HepG2 (cell line): ENCODE data around the gene OR52E1. TPM values are rescaled to one million over a fixed set of nuclear protein-coding genes. Genes with fewer than 3 reads are reported as not detected.

ENCODE experiments used
- ATAC-seq: fragments of 200-7000 bp; cut with Tn5 transposase; 3 replicates; pipeline ENCODE4 v1.9.1; 2020; ENCODE audit warnings: mild to moderate bottlenecking, moderate library complexity
- BruUV-seq: library from RNA; stranded (reverse); fragments of 400-500 nt; replicated peaks from 2 replicates; lab custom pipeline; 2021; lab: Mats Ljungman, UMichigan
- CTCF ChIA-PET: fragments of 300-600 bp; formaldehyde crosslinking; extraction: SDS; loops from one replicate; lab custom pipeline; 2021; ENCODE audit warnings: low total read pairs, inconsistent platforms, low intra/inter-chr PET ratio; lab: Yijun Ruan, JAX
- POLR2A ChIA-PET: fragments of 350-600 bp; sonication (Branson Sonifier 250); formaldehyde crosslinking; loops from one replicate; lab custom pipeline; 2020; ENCODE audit warnings: antibody characterized with exemption, inconsistent platforms; lab: Yijun Ruan, JAX
- DNase-seq: peaks from one replicate; pipeline ENCODE4 v3.0.0-alpha.2; 2015; ENCODE audit warnings: low spot score
- FAIRE-seq: peaks from 3 replicates; lab custom pipeline; 2011; peaks lifted over from hg19 to GRCh38; lab: Jason Lieb, UNC
- H2AFZ ChIP-seq: one replicate; pipeline ENCODE4 v1.6.1; 2011; ENCODE audit warnings: low read length, inconsistent platforms
- H3K27ac ChIP-seq: fragments of 300-600 bp; 3 replicates; pipeline ENCODE4 v1.8.0; 2011; ENCODE audit warnings: mixed run types, mild to moderate bottlenecking, mixed read lengths, low read length, inconsistent platforms; ENCODE audit not compliant: insufficient read depth; ENCODE audit errors: extremely low read length
- H3K27me3 ChIP-seq, 2 experiments: fragments of 200-600 bp in 1 of 2; 2 replicates in 1 of 2; 3 replicates in 1 of 2; pipeline versions ENCODE4 v1.6.0 to v1.8.0; 2011; ENCODE audit warnings: low read length in 2 of 2, mild to moderate bottlenecking in 2 of 2, moderate library complexity in 2 of 2, inconsistent platforms in 1 of 2; ENCODE audit not compliant: insufficient read depth in 2 of 2, control insufficient read depth in 1 of 2
- H3K36me3 ChIP-seq, 2 experiments: fragments of 200-600 bp in 1 of 2; replicated peaks in 1 of 2; 2 replicates in 1 of 2; 3 replicates in 1 of 2; pipeline versions ENCODE4 v1.5.1 to v1.8.0; 2011; ENCODE audit warnings: low read length in 2 of 2, inconsistent platforms in 1 of 2; ENCODE audit not compliant: insufficient read depth in 2 of 2, control insufficient read depth in 1 of 2
- H3K4me1 ChIP-seq: 2 replicates; pipeline ENCODE4 v1.5.1; 2012; ENCODE audit warnings: low read length, inconsistent platforms; ENCODE audit not compliant: insufficient read depth
- H3K4me2 ChIP-seq: 2 replicates; pipeline ENCODE4 v1.6.0; 2011; ENCODE audit warnings: low read depth, low read length, inconsistent platforms
- H3K4me3 ChIP-seq, 3 experiments: fragments of 200-600 bp in 1 of 3; sonication (generic), shearing (Covaris generic) in 1 of 3; replicated peaks in 1 of 3; 2 replicates each; pipeline ENCODE4 v1.5.1; 2011 to 2016; ENCODE audit warnings: low read length in 3 of 3, inconsistent platforms in 2 of 3, low read depth in 2 of 3, mild to moderate bottlenecking in 2 of 3, control low read depth in 1 of 3, mixed read lengths in 1 of 3; ENCODE audit not compliant: insufficient read depth in 1 of 3
- H3K79me2 ChIP-seq: one replicate; pipeline ENCODE4 v1.6.1; 2011; ENCODE audit warnings: low read length, inconsistent platforms; ENCODE audit not compliant: insufficient read depth
- H3K9ac ChIP-seq: 2 replicates; pipeline ENCODE4 v1.6.0; 2011; ENCODE audit warnings: mild to moderate bottlenecking, low read depth, low read length, inconsistent platforms; ENCODE audit not compliant: insufficient read depth
- H3K9me3 ChIP-seq: 2 replicates; pipeline ENCODE4 v1.5.1; 2012; ENCODE audit warnings: mild to moderate bottlenecking, low read length
- H4K20me1 ChIP-seq: 2 replicates; pipeline ENCODE4 v1.6.0; 2011; ENCODE audit warnings: inconsistent platforms, mild to moderate bottlenecking, low read length, moderate library complexity; ENCODE audit not compliant: insufficient read depth
- ZNF143 ChIP-seq: sonication (generic); formaldehyde crosslinking; IDR thresholded peaks from 2 replicates; pipeline ENCODE4 v1.4.0; 2020; ENCODE audit warnings: missing genetic modification reagents
- WGBS: methylation state at CpG from one replicate; pipeline ENCODE4 v1.1.6; 2017; ENCODE audit warnings: low lambda C conversion rate; 5-methylcytosine and 5-hydroxymethylcytosine counted together
- in situ Hi-C: cut with HindIII; loops from 2 replicates; pipeline ENCODE4 v1.10.0; 2017; ENCODE audit warnings: low pct_unique_long_range_greater_than_20kb; ENCODE audit not compliant: extremely low pct_ligation_motif_present
- intact Hi-C: fragments of 100-400 bp; cut with micrococcal nuclease; formaldehyde crosslinking; loops from one replicate; pipeline ENCODE4 v1.10.0; 2022; ENCODE audit not compliant: unreplicated experiment
- polyA plus RNA-seq, 8 experiments: library from polyadenylated mRNA; depleted of rRNA in 3 of 8; stranded (reverse) in 7 of 8; unstranded in 1 of 8; fragments of >200 nt; fragmentation: Illumina TruSeq in 4 of 8; extraction: Trizol in 4 of 8; gene quantifications; 2 replicates each; pipeline versions ENCODE4 v1.2.1 to v1.2.3, GENCODE V29; 2011 to 2016; ENCODE audit warnings: low read depth in 4 of 8, missing spikeins in 1 of 8, mixed read lengths in 1 of 8; ENCODE audit not compliant: insufficient read depth in 1 of 8
- total RNA-seq, 5 experiments: library from RNA; depleted of rRNA; stranded (reverse); fragments of >200 nt; fragmentation: Illumina TruSeq; extraction: Trizol; gene quantifications; 2 replicates each; pipeline ENCODE4 v1.2.3, GENCODE V29; 2016; ENCODE audit warnings: low read depth in 1 of 5
- TF ChIP-seq, protein P1 (sequence below): sonication (generic); formaldehyde crosslinking; IDR thresholded peaks from 2 replicates; pipeline ENCODE4 v1.8.0; 2022; ENCODE audit warnings: mild to moderate bottlenecking, missing genetic modification reagents, moderate library complexity
- TF ChIP-seq, protein P2 (sequence below): sonication (generic); formaldehyde crosslinking; IDR thresholded peaks from 2 replicates; pipeline ENCODE4 v1.4.0; 2020; ENCODE audit warnings: missing genetic modification reagents, mild to moderate bottlenecking, borderline replicate concordance
- TF ChIP-seq, protein P3 (sequence below): IDR thresholded peaks from 2 replicates; pipeline ENCODE4 v1.6.1; 2018; ENCODE audit warnings: missing genetic modification reagents, mild to moderate bottlenecking, missing compliant biosample characterization

OR52E1 gene
- total and polyA plus RNA-seq, 2 of the 13 experiments (the other 11 are each of a cell fraction or from before 2014, with no cell fraction given) = not detected

DNA sequence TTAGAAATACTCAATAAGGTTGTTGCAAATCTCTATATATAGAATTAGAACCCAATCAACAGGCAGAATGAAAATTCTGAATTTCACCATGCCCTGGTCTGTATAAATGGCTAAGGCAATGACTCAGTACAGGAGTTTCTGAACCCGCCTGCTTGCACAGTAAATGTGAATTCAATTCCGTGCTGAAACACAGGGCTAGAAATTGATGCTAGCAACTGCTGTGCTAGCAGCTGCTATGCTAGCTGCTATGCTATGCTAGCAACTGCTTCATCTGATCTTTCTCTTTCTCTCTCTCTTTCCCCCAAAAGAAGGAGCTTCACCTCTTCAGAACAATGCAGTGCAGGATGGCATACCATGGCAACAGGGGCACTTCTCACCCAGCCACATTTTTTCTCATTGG, 32.7 kb upstream of the OR52E1 start:
- CTCF ChIA-PET = no interaction called here
- no peaks in the 10 kb centered on the region for H4K20me1 ChIP-seq
- POLR2A ChIA-PET = no interaction called here
- H3K27ac ChIP-seq = no peak overlapping the region
- no peak overlapping the region for H3K4me2 ChIP-seq
- H3K9ac ChIP-seq = no peak overlapping the region
- intact Hi-C loops = no loop called here
- no peaks in the 10 kb centered on the region for H3K36me3 ChIP-seq
- BruUV-seq = no TSS peak
- FAIRE-seq (no peak), DNase-seq (no peak), ATAC-seq (no peak)
- no peak overlapping the region for H3K4me3 ChIP-seq
- H2AFZ ChIP-seq = no peak overlapping the region
- in situ Hi-C loops = no loop called here
- 14% methylated on average over 2 of the region's 2 CpGs for WGBS
- no peaks in the 10 kb centered on the region for H3K79me2 ChIP-seq
- no peaks in the 10 kb centered on the region for H3K27me3 ChIP-seq
- H3K4me1 ChIP-seq = no peaks in the 10 kb centered on the region
- no peaks in the 10 kb centered on the region for H3K9me3 ChIP-seq
- TF ChIP-seq ZNF143 (CRISPR knock-in tag) = no peak
- TF ChIP-seq, protein P1, sequence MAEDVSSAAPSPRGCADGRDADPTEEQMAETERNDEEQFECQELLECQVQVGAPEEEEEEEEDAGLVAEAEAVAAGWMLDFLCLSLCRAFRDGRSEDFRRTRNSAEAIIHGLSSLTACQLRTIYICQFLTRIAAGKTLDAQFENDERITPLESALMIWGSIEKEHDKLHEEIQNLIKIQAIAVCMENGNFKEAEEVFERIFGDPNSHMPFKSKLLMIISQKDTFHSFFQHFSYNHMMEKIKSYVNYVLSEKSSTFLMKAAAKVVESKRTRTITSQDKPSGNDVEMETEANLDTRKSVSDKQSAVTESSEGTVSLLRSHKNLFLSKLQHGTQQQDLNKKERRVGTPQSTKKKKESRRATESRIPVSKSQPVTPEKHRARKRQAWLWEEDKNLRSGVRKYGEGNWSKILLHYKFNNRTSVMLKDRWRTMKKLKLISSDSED (CRISPR knock-in tag) = no peak
- TF ChIP-seq, protein P2, sequence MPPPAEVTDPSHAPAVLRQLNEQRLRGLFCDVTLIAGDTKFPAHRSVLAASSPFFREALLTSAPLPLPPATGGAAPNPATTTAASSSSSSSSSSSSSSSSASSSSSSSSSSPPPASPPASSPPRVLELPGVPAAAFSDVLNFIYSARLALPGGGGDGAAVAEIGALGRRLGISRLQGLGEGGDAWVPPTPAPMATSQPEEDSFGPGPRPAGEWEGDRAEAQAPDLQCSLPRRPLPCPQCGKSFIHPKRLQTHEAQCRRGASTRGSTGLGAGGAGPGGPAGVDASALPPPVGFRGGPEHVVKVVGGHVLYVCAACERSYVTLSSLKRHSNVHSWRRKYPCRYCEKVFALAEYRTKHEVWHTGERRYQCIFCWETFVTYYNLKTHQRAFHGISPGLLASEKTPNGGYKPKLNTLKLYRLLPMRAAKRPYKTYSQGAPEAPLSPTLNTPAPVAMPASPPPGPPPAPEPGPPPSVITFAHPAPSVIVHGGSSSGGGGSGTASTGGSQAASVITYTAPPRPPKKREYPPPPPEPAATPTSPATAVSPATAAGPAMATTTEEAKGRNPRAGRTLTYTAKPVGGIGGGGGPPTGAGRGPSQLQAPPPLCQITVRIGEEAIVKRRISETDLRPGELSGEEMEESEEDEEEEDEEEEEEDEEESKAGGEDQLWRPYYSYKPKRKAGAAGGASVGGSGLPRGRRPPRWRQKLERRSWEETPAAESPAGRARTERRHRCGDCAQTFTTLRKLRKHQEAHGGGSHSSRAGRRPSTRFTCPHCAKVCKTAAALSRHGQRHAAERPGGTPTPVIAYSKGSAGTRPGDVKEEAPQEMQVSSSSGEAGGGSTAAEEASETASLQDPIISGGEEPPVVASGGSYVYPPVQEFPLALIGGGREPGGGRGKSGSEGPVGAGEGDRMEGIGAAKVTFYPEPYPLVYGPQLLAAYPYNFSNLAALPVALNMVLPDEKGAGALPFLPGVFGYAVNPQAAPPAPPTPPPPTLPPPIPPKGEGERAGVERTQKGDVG (CRISPR knock-in tag) = no peak
- TF ChIP-seq, protein P3, sequence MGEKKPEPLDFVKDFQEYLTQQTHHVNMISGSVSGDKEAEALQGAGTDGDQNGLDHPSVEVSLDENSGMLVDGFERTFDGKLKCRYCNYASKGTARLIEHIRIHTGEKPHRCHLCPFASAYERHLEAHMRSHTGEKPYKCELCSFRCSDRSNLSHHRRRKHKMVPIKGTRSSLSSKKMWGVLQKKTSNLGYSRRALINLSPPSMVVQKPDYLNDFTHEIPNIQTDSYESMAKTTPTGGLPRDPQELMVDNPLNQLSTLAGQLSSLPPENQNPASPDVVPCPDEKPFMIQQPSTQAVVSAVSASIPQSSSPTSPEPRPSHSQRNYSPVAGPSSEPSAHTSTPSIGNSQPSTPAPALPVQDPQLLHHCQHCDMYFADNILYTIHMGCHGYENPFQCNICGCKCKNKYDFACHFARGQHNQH (CRISPR knock-in tag) = no peak
